ENCODE measurements around the gene SMIM29.

The SMIM29 gene

DNA sequence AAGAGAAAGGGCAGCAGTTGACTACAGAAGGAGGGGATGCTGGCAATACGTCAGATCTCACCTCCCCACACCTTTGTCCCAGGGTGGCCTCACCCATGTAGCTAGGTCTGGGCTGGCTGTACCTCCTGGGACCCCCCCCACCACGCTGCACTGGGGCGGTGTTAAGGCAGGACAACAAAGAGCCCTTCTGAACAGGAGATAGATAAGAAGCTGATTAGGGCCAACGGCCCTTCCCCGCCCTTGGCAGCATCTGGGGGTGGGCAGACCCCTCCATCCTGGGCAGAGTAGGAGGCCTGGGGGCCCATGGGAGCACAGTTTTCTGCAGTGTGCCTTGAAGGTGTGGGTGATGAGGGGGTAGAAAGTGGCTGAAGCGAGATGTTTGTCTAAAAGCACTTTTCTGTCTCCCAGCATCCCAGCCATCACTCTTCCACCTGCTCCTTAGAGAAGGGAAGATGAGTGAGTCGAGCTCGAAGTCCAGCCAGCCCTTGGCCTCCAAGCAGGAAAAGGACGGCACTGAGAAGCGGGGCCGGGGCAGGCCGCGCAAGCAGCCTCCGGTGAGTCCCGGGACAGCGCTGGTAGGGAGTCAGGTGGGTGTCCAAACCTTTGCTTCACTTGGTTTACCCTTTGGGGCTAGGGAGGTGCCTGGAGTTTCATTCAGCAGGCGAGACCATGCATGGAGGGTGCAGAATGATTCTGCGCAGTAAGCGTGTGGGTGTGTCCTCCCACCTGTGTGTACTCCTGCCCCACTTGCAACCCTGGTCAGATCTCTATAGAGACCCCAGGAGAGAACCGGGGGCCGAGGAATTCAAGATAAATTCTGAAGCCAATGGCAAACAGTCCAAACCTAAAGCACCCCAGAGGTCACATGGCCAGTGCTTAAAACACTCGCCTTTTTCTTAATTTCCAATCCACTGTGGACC lies 8.2 kb downstream of the SMIM29 start:
- DNase-seq (ENCODE audit: low spot score): no peak

DNA sequence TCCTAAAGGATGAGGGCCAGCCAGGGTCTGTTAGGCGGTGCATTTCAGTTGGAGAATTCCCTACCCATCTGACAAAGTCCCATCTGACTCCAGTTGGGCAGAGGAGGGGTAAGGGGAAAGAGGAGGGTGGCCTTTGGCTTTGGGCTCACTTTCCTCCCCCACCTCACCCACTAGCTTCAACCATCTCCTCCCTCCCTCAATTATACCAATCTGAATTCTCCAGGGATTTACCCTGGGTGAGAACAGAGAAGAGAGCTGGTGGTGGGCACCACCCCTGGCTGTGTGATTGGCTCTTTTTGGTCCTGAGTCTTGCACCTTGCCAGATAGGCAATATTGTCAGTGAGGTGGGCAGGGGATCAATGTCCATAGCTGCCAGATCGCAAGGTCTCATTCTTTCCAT lies 8.9 kb downstream of the SMIM29 start:
- no peak for DNase-seq (ENCODE audit: low spot score)

DNA sequence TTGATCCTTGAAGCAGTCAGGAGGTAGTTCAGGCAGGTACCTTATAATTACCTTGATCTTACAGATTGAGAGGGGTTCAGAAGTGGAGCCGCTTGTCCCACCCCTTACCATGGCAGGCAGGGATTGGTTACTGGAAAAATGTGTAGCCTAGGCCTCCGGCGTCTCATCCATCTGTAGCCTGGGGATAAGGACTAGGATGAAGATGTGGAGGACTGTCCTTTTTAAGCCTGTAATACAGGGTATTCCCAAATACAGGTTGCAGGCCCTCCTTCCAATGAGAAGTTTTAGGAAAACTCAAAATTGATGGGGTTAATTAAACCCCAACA lies 9.3 kb downstream of the SMIM29 start:
- no peak for DNase-seq (ENCODE audit: low spot score)

DNA sequence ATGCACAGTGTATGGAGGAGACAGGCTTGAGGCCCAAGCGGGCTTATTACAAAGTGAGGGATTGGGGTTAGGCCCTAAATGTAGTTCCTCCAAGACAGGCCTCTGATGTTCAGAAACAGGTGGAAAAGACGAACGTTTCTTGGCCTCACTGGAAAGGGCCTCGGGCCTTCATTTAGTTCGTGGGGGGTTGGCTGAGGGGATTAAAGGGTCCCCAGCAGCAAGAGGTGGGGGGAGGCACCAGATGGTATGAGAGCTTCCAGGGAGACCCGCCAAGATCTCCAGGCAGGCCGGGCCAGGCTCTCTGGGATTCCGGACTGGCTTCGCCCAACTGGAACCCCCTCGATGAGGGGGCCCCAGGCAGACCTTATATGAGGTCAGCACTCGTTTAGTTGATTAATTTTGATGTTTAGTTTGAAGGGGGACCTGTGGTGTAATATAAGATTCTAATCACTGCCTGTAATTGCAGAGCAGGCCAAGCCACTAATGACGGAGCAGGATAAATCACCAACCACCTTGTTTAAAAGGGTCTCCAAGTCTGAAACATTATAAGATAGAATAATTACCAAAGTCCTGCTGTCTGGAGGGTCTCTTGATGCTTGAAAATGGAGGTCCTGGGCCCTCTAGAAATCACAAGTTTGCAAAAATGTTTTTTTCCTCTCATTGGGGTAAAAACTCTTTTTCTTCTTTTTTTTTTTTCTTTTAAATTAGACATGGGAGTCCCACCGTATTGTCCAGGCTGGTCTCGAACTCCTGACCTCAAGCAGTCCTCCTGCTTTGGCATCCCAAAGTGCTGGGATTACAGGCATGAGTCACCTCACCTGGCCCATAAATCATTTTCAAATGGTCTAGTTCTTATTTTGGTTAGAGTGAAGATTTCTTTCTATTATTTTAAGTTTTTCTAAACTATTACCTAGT lies 10.0 kb downstream of the SMIM29 start:
- no peak for DNase-seq (ENCODE audit: low spot score)

DNA sequence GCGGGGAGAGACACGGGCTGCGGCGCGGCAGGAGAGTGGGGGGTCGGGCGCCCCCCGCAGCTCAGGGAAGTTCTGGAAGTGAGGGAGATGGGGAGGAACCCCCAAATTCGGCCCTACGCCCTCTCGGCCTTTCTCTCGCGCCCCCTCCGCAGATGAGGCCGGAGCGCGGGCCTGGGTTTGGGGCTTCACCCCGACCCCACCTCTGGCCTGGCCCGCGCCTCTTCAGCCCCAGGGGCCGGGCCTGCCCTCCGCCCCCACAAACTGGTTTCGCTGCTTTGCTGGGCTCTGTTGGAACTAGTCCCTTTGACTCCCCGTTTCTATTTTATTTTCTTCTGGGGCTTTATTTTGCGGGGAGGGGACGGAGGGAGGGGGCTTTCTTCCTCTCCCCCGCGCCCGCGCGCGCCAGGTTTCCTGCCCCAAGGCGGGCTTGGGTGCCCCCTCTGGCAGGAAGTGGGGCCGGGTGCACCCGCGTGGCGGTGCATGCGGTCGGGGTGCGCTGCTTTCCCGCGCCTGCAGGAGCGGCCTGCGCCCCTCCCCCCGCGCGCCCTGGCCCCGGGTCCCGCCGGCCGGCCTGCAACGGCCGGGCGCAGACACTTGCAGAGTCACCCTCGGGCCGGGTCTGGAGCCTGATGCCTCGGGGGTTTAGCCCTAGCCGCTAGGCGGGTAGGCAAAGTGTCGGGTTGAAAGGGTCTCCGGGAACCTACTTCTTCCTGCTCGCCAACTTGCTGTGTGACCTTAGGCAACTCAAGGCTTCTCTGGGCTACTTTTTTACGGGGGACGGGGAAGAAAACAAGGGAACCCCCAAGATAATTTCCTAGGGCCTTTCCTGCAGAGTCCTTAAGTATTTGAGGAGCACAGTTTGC lies 10.9 kb downstream of the SMIM29 start:
- DNase-seq (ENCODE audit: low spot score): peak; percentile 40

DNA sequence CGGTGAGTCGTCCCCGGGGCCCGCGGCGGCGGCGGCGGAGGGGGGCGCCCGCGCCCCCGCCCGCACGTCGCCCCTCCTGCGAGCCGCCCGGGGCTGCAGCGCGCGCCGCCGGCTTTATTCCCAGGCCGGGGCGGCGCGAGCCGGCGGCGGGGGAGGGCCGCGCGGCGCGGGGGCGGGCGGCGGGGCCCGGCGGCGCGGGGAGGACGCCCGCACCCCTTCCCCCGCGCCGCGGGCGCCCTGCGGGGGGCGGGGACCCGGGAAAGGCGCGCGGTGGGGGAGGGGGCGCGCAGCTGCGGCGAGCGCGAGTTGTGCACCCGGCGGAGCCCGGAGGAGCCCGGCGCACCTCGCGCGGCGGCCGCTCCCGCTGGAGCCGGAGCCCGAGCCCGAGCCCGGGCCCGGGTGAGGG lies 11.5 kb downstream of the SMIM29 start:
- no peak for DNase-seq (ENCODE audit: low spot score)

DNA sequence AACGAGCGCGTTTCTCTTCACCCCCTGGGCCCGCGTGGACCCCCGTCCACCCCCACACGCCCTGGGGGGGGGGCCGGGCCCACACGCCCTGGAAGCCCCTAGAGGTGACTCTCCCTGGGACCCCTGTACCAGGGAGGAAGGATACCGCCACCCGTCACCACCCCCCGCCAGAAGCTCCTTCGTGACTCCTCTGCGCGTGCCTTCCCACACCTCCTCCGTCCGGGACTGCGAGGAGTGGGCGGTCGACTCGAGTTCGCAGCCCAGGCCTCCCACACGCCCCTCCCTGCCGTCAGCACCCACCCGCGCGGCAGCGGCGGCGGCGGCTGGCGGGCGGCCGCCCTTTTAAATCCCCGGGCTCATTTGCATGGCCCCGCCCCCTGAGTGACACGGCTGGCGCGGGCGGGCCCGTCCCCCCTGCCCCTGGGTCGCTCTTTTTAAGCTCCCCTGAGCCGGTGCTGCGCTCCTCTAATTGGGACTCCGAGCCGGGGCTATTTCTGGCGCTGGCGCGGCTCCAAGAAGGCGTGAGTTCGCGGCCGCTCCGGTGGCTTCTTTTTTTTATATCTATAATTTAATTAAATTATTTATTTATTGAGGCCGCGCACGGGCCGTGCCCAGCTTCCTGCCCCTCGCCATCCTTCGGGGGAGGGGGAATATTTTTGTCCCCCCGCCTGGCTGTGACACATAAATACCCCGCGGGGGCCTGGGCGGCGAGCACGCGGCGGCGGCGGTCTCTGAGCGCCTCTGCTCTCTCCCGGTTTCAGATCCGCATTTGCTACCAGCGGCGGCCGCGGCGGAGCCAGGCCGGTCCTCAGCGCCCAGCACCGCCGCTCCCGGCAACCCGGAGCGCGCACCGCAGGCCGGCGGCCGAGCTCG lies 12.1 kb downstream of the SMIM29 start, which contains the start of gene HMGA1:
Gene HMGA1 (plus strand): TSS at position 431 of the 873 bp plus-strand sequence. CDS start 3,908 bp downstream, outside the sequence.
- DNase-seq (ENCODE audit: low spot score): peak; percentile 88

DNA sequence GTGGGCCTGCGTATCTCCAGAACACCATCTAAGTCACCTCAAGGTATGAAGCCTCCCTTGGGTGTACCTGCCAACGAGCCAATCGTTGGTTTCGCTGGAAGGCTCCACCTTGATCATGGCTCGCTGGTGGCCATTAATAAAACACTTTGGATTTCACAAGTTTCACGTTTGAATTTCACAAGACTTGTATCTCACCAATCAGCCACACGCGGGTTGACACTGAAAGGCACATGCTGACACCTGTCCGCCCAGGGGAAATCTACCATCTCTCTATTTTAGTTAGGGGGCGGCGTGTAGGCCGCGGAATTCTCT lies 12.7 kb downstream of the SMIM29 start:
- no peak for DNase-seq (ENCODE audit: low spot score)

DNA sequence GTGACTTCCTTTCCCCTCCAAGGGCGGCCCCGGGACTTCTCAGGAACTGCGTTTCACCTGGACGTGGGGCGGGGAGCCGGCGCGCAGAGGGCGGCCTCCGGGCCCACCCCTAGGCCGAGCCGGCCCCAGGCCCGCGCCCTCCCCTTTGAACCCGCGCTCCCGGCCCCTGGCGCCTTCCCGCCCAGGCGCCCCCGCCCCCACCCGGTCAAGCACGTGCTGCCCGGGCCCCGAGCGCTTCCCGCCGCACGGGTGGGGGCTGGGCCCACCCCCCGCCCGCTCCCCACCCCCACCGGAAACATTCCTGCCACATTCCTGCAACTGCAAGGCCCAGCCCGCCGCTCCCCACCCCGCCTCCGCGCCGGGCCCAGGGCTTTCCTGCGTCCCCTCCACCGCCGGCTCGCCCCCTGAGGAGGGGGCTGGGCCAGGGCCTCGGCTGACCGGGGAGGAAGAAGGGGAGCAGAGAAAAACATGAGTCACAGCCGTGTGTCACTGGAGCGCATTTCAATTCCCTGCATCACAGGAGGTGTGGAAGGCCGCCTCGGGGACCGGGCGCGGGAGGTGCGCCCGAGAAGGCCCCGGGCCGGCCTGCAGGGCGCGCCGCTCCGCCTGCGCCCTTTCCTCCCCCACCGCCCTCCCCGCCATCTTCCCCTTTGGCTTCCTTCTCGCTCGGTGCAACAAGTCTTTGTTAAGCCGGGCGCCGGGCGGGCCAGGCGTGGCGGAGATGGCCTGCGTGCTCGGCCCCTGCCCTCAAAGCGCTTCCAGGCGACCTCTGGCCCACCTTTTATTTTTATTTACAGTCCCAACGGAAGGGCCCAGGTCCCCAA lies 13.3 kb downstream of the SMIM29 start:
- DNase-seq (ENCODE audit: low spot score): no peak

DNA sequence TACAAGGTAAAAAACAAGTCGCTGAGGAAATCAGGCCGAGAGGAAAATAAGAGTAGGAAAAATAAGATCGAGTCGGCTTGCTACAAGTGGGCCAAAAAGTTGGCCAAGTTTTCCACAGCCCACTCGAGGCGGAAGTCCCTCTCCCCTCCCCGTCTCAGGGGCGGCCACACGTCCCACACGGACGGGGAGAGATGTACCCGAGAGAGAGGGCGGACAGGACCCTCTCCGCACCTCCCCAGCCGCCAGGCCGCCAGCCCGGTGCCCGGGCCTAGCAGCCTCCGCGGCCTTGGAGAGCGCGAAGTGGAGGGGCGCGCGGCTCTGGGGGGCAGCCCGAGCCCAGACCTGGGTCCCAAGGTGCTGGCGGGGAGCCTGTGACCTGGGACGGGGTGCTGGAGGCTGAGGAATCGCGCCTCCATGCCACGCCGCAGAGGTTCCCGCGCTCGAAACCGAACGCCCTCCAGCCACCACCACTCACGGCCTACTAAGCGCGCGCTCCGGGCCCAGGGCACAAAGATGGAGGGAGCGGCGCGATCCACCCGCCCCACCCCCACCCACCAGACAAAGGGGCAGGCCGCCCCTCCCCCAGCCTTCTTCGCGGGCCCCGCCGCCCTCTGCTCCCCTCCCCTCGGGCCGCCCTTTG lies 14.0 kb downstream of the SMIM29 start:
- no peak for DNase-seq (ENCODE audit: low spot score)

DNA sequence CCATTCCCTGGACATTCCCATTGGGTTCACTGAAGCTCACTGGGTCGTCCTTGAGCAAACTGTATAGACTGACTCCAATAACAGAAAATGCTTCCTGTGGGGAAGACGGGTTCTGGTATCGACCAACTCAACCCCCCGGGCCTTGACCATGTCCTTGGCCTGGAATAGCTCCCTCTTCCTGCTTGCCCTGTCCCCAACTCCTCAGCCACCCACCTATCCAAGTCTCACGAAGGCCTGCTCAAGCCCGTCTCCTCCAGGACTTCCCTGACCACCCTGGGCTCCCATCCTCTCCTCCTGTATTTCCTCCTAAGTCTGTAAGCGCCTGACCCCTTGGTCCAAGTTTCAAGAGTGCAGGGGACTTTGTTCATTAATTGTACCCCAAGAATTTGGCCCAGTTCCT lies 14.9 kb downstream of the SMIM29 start:
- no peak for DNase-seq (ENCODE audit: low spot score)

DNA sequence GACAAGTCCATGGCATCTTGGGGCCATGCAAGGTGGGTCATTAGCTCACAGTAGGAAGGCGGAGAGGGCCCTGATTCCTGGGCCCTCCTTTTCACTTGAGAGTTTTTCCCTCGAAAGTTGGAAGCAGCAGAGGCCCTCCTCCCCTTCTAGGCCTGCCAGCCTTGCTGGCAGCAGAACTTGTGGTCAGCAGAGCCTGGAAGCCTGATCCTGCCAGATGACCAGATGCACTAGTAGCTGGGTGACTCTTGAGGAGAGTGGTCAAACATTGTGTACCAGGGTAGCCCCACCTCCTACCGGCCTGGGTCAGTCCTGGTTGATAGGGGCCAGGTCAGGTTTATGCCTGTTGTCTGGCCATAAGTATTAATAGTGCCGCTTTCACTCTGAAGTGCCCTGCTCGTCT lies 15.9 kb downstream of the SMIM29 start:
- DNase-seq (ENCODE audit: low spot score): no peak

DNA sequence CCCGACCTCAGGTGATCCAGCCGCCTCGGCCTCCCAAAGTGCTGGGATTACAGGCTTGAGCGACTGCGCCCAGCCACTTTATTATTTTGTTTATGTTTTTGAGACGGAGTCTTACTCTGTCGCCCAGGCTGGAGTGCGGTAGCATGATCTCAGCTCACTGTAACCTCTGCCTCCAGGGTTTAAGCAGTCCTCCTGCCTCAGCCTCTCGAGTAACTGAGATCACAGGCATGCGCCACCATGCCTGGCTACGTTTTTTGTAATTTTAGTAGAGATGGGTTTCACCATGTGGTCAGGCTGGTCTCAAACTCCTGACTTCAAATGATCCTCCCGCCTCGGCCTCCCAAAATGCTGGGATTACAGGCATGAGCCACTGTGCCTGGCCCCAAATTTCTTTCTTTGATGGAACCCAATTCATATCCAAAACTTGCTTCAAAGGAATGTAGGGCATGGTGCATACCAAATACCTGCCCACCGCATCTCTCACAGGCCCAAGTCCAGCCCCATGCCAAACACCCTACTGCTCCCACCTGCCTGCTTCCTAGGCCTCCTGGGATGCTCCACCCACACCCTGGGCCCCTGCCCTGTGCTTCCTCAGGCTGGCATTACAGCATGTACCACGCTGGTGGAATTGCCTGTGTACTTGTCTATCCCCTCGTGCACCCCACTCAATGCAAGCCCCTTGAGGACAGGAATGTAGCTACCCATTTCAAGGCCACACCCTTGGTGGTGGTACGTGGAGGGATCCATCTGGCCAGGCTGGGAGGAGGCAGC lies 17.1 kb downstream of the SMIM29 start:
- DNase-seq (ENCODE audit: low spot score): no peak

DNA sequence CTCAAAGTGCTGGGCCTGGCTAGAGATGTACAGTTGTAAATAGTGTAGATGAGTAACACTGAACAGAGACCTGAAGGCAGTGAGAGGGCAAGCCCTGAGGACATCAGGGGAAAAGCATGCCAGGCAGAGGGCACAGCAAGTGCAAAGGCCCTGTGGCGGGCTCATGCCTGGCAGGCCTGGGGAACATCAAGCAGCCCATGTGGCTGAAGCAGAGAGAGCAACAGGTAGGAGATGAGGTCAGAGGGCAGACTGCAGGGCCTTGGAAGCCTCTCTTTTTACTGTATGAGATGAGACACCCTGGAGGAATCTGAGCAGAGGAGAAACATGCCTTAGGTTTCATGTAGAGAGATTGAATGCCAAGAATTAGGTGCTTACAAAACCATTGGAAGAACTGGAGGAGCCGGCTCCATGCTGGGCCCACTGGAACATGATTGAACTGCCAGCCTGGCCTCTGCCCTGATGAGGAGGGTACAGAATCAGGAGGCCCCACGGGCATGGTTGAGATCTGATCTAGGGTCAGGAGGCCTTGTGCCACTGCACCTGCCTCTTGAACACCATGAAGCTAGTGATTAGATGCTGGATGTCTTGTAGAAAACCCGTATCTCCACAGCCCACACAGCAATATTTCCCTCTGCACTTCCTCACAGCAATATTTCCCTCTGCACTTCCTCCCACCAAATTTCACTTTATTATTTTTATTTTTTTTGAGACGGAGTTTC lies 18.0 kb downstream of the SMIM29 start:
- no peak for DNase-seq (ENCODE audit: low spot score)

DNA sequence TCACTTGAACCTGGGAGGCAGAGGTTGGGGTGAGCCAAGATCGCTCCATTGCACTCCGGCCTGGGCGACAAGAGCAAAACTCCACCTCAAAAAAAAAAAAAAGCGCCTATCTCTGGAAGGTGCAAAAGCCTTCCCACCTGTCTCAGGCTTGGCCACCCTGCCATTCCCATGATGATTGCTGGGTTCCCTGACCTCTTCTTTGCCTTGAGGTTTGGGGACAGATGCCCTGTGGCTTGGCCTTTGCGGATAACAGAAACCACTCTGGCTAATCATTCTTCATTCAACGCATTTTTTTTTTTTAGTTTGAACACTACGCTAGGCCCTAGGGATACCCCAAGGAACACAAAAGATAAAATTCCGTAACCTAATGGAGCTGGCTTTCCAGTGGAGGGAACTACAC lies 18.9 kb downstream of the SMIM29 start:
- no peak for DNase-seq (ENCODE audit: low spot score)

DNA sequence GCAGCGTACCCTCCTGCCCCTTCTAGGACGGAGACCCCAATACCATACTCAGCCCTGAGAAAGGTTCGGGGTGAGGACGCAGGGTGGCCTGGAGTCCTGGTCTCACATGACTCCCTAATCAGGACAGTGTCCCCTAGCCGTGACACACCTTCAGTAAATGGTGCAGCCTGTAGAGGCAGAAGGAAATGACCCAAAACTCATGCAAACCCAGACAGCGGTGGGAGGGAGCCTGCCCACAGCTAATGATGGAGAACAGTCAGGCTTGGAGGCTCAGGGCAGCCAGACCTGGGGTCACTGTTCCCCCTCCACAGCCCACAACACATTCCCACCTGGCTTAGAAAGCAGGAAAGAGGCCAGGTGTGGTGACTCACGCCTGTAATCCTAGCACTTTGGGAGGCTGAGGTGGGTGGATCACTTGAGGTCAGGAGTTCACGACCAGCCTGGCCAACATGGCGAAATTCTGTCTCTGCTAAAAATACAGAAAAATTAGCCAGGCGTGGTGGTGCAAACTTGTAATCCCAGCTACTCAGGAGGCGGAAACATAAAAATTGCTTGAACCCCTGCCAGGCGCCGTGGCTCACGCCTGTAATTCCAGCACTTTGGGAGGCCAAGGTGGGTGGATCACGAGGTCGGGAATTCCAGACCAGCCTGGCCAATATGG lies 20.9 kb downstream of the SMIM29 start:
- no peak for DNase-seq (ENCODE audit: low spot score)

DNA sequence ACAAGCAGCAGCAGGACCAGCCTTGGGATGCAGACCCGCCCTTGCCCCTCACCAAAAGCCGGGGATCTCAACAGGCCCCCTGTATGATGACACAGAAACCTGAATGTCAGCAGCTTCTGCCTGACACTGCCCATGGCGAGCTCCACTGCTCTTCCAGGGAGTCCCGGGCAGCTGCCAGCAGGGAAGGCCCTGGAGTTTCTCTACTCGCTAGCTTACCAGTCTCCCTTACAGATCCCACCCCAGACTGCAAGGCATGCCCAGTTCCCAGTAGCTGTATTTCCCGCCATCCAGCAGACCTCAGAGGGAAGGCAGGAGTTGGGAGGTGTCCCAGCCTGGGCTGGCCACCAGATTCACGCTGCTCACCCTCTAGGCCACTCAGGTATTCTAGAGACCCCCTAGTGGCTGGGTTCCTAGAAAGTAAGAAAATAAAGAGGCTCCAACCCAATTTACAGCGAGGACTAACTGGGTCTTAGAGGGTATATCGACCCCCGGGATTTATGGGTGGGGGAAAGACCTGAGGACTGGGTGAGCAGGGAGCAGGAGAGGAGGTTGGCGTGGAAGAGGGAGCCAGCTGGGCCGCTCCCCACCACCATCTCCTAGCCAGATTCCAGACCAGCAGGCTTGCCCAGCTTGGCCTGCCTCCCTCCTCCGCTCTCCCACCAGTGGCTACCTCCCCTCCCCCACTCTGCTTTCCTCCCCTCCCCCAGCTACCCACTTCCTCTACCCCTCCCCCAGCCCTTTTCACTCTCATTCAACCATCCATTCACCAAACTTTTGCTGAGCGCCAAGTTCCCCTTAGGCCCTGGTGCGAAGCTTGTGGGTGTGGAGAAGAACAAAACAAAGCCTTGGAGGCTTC lies 21.8 kb downstream of the SMIM29 start:
- no peak for DNase-seq (ENCODE audit: low spot score)

Data from globus pallidus (tissue), 1 donor.